Inflammatory macrophage treated with lipopolysaccharide for 4 hours (primary cell): ENCODE measurements around the gene C3orf70.

Experiments
- DNase-seq: peaks from one replicate; pipeline ENCODE4 v3.0.0-alpha.2; 2020

The C3orf70 gene

GRCh38 chr3:185042312-185043050, 110.4 kb downstream of the C3orf70 start:
- DNase-seq, result no peak

GRCh38 chr3:185041540-185041939, 111.3 kb downstream of the C3orf70 start:
- no peak for DNase-seq

GRCh38 chr3:185040425-185040824, 112.4 kb downstream of the C3orf70 start:
- DNase-seq, result no peak

GRCh38 chr3:185037801-185038200, 115.1 kb downstream of the C3orf70 start:
- DNase-seq, result no peak

GRCh38 chr3:185030951-185031350, 121.9 kb downstream of the C3orf70 start:
- DNase-seq, result no peak

- no peak for DNase-seq
These were observed 122.5 kb downstream of the C3orf70 start for GRCh38 chr3:185030399-185030798.

- no peak for DNase-seq
These were observed 123.8 kb downstream of the C3orf70 start for GRCh38 chr3:185029086-185029485.

GRCh38 chr3:185028121-185028520, 124.7 kb downstream of the C3orf70 start:
- DNase-seq, result no peak
